ENCODE results near the gene WIPF3. TPM values are rescaled to one million over a fixed set of nuclear protein-coding genes. Genes with fewer than 3 reads are reported as not detected.

The WIPF3 gene
- total and polyA plus RNA-seq, 2 of the 4 experiments (the other 2 are of a cell fraction), result not detected

- no peak overlapping the region for H3K4ac ChIP-seq (ENCODE audit: low read depth, low read length)
- BruUV-seq (replicated peaks), result no TSS peak
- CTCF ChIA-PET, result no interaction called here
Measured at GRCh38 chr7:29853072-29853471, 46.8 kb downstream of the WIPF3 start.

More at GRCh38 chr7:29853072-29853471, 46.8 kb downstream of the WIPF3 start:
- Histone ChIP-seq H4K20me1 (ENCODE audit: insufficient read depth, low read length) (no peaks in the 10 kb centered on the region), H2AFZ (replicated peaks; ENCODE audit: low read length, poor library complexity) (no peak overlapping the region), H4K91ac (ENCODE audit: insufficient read depth, low read depth, low read length) (no peak overlapping the region), H3K56ac (ENCODE audit: extremely low read depth, insufficient read depth, low read length) (no peak overlapping the region), H3K36me3 (ENCODE audit: control insufficient read depth, insufficient read depth, low read length) (no peaks in the 10 kb centered on the region), H3K27ac (ENCODE audit: insufficient read depth, low read length) (no peak overlapping the region), H3K14ac (replicated peaks; ENCODE audit: low read depth, low read length) (no peak overlapping the region), H3K9ac (ENCODE audit: low read depth, low read length) (no peak overlapping the region), H2BK15ac (ENCODE audit: low read depth, low read length) (no peak overlapping the region), H2AK5ac (ENCODE audit: low read depth, low read length) (no peak overlapping the region), H2BK5ac (ENCODE audit: low read depth, low read length, poor library complexity, severe bottlenecking) (no peak overlapping the region), H3K18ac (ENCODE audit: low read depth, low read length) (no peak overlapping the region), H3K9me1 (ENCODE audit: insufficient read depth, low read length) (no peaks in the 10 kb centered on the region), H4K5ac (ENCODE audit: low read depth, low read length) (no peak overlapping the region), H3K4me2 (ENCODE audit: low read depth, low read length) (no peak overlapping the region), H2AK9ac (replicated peaks; ENCODE audit: low read depth, low read length, poor library complexity) (no peak overlapping the region), H3K79me1 (ENCODE audit: low read depth in 1 of 2, low read length in 2 of 2) (no peaks in the 10 kb centered on the region), H2BK20ac (ENCODE audit: low read depth, low read length) (no peak overlapping the region), H3K4me3 (ENCODE audit: insufficient read depth, low read depth, low read length) (no peak overlapping the region), H3K23ac (ENCODE audit: low read depth, low read length) (no peak overlapping the region), H2BK120ac (ENCODE audit: low read depth, low read length) (no peak overlapping the region), H4K8ac (ENCODE audit: low read depth in 2 of 2, low read length in 2 of 2) (no peak overlapping the region), H3K4me1 (ENCODE audit: control insufficient read depth, insufficient read depth, low read length) (no peaks in the 10 kb centered on the region), H3K27me3 (ENCODE audit: control insufficient read depth, insufficient read depth, low read length) (peaks cover 9% of the 10 kb centered on the region), H3K9me3 (ENCODE audit: control insufficient read depth, insufficient read depth, low read length) (no peaks in the 10 kb centered on the region)
- no peak for TF ChIP-seq CEBPB (IDR thresholded peaks at IDR 0.05; ENCODE audit: low read depth, low read length)
- no peak for TF ChIP-seq CHD1 (IDR thresholded peaks at IDR 0.05; ENCODE audit: low read depth, low read length)
- no peak for TF ChIP-seq RCOR1 (IDR thresholded peaks at IDR 0.05; ENCODE audit: insufficient replicate concordance, low read length)
- TF ChIP-seq MAFK (IDR thresholded peaks at IDR 0.05; ENCODE audit: low read depth, low read length), result no peak
- TF ChIP-seq MAZ (IDR thresholded peaks at IDR 0.05; ENCODE audit: borderline replicate concordance, low read depth, low read length), result no peak
- no peak for TF ChIP-seq NFE2L2 (IDR thresholded peaks at IDR 0.05; ENCODE audit: low read depth, low read length)
- TF ChIP-seq BHLHE40 (IDR thresholded peaks at IDR 0.05; ENCODE audit: low read depth, low read length), result no peak
- TF ChIP-seq RAD21 (IDR thresholded peaks at IDR 0.05; ENCODE audit: low read length), result no peak
- no peak for TF ChIP-seq CTCF (conservative IDR thresholded peaks at IDR 0.05; ENCODE audit: low read depth, low read length)
- no peak for TF ChIP-seq RFX5 (IDR thresholded peaks at IDR 0.05; ENCODE audit: low read depth, low read length)
- no peak for TF ChIP-seq MXI1 (IDR thresholded peaks at IDR 0.05; ENCODE audit: borderline replicate concordance, low read depth, low read length)
- no peak for TF ChIP-seq USF2 (IDR thresholded peaks at IDR 0.05; ENCODE audit: low read depth, low read length)
- TF ChIP-seq ELK1 (IDR thresholded peaks at IDR 0.05; ENCODE audit: borderline replicate concordance, low read depth, low read length), result no peak
- TF ChIP-seq POLR2A (IDR thresholded peaks at IDR 0.05; ENCODE audit: low read depth, low read length), result no peak
- TF ChIP-seq SMC3 (IDR thresholded peaks at IDR 0.05; ENCODE audit: low read depth, low read length), result no peak
- TF ChIP-seq FOS (IDR thresholded peaks at IDR 0.05; ENCODE audit: low read depth, low read length), result no peak
- dilution Hi-C loops (cut with HindIII; ENCODE audit: low sequenced_read_pairs, unreplicated experiment), result no loop called here
- no CpG with 5 or more reads among the region's 2 CpGs for WGBS, 2 experiments (ENCODE audit: extremely low coverage in 2 of 2, insufficient read length in 1 of 2)
- intact Hi-C loops (cut with micrococcal nuclease), result no loop called here
- no peak for DNase-seq
- ATAC-seq (ENCODE audit: low read depth), result no peak
- in situ Hi-C loops (cut with MboI; ENCODE audit: low sequenced_read_pairs), result no loop called here
- POLR2A ChIA-PET (ENCODE audit: unreplicated experiment), result no interaction called here

Measured in IMR-90 (cell line).